ENCODE results near the gene CLSTN2.

Gene CLSTN2

GRCh38 chr3:140349938-140350337, 415.0 kb downstream of the CLSTN2 start:
- DNase-seq = no peak

DNA sequence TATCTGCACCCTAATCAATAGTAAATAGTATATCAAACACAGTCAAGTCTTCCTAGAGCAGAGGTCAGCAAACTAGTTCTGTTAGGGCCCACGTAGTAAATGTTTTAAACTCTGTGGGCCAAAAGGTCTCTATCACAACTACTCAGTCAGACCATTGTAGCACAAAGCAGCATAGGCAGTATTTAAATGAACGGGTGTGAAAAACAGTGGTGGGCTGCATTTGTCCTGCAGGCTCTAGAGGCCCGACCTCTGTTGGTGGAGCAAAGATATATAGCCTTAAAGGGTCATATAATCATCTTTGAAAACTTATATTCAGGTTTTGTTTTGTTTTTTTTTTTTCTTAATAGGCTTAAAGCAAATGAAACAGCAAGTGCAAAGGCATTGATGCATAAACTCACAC, 416.5 kb downstream of the CLSTN2 start:
- no peak for DNase-seq

GRCh38 chr3:140355481-140355880, 420.5 kb downstream of the CLSTN2 start:
- no peak for DNase-seq

- DNase-seq = no peak
Measured at GRCh38 chr3:140358686-140359085, 423.7 kb downstream of the CLSTN2 start.

GRCh38 chr3:140359233-140359995, 424.4 kb downstream of the CLSTN2 start:
- no peak for DNase-seq

GRCh38 chr3:140360332-140360731, 425.3 kb downstream of the CLSTN2 start:
- DNase-seq = no peak

DNA sequence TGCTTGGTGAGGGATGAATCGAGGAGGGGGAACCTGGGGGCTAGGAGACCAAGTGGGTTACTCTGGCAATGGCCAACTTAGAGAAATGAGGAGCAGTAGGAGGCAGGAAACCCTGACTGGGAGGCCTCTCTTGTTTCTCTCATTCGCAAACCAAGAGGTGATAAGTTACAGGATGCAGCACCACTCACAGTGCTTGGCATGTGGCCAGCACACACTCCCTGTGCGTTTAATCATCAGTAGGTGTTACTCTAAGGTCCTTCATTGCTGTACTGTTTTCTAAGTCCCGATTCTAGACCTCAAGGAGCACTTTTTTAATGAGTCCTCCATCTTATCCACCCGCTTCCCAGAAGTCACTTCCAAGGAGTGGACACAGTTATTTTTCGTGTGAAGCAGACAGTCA, 428.8 kb downstream of the CLSTN2 start:
- DNase-seq = no peak

GRCh38 chr3:140365872-140366697, 431.1 kb downstream of the CLSTN2 start:
- DNase-seq = no peak

DNA sequence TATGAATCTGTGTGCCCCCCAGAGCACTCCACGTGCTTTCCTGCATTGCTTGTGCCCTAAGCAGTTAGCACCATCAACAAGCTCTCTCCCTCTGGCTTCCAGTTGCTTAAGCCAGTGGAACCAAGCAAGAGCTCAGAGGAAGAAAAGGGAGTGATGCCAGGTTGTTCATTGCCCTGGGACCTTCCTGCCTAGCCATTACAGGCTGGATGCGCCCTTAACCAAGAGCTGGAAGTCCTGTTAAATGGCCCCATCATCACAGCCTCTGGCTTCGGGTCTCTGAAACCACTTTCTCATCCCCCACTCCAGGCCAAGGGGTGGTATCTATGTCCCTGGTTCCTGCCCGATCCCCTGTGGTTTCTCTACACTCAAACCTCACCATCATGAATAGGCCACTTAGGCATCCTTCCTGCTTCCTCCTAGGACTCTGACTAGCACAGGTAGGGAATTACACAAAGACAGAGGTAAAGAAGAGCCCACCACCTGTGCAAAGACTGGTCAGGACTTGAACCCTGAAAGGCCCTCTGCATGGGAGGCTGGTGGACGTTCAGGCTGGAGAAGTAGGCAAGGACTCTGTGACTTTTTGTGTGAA, 433.3 kb downstream of the CLSTN2 start:
- no peak for DNase-seq

- no peak for DNase-seq
Measured at GRCh38 chr3:140370686-140371085, 435.7 kb downstream of the CLSTN2 start.

- DNase-seq = no peak
Measured at GRCh38 chr3:140373234-140373633, 438.2 kb downstream of the CLSTN2 start.

DNA sequence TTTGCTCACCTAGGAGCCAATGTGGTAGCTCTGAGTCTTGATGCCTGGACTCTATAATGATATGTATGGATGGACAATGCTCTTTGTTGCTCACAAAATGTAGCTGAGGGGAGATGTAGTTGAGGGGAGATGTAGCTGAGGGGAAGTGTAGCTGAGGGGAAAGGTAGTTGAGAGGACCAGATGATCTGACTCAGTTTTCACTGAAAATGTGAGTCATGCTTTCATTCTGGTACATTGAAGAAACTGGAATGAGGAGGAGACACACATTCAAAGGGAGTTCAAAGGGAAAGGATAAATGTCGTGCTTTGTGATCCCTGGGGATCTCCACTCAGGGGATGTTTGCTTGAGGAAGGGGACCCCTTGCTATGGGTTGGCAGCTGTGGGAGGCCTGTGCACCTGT, 440.0 kb downstream of the CLSTN2 start:
- DNase-seq = no peak

DNA sequence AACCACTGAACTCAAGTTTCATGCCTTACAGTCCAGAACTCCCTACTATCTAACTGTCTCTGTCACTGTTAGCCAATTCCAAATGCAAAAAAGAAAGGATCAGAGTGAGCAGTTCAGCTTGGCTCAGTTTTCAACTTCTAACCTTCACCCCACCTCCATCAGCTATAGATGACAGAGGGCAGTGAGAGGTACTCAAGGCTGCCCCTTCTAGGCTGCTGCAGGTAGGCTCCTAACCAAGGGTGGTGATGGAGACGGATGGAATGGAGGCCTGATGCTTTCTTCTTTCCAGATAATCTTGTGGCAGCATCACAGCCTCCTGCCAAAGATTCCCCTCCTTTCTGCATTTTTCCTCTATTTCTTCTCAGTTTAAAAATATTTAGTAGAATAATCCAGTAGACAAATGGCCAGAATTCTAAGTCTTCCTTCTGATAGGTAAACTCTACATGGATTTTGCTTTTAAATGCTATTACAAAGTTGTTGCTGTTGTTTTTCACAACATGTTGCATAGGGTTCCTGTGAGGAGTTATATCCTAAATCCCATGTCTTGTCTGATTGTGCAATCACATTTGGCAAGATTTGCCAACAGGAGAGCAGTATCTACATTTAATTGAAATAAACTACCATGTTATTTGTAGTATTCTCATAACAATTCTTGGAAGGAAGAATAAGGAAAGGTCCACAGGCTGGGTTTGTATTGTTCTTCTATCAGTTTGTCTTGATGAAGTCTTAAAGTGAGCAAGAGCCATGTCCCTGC, 441.3 kb downstream of the CLSTN2 start:
- DNase-seq = no peak

DNA sequence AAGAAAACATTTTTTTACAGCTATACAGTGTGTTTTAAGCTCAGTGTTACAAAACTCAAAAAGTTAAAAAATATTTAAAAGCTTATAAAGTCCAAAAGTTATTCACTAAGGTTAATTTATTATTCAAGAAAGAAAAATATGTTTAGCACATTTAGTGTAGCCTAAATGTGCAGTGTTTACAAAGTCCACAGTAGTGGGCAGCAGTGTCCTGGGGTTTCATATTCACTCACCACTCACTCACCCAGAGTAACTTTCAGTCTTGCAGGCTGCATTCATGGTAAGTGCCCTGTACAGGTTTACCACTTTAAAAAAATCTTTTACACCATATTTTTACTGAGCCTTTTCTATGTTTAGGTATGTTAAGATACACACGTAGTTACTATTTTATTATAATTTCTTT, 442.7 kb downstream of the CLSTN2 start:
- no peak for DNase-seq

DNA sequence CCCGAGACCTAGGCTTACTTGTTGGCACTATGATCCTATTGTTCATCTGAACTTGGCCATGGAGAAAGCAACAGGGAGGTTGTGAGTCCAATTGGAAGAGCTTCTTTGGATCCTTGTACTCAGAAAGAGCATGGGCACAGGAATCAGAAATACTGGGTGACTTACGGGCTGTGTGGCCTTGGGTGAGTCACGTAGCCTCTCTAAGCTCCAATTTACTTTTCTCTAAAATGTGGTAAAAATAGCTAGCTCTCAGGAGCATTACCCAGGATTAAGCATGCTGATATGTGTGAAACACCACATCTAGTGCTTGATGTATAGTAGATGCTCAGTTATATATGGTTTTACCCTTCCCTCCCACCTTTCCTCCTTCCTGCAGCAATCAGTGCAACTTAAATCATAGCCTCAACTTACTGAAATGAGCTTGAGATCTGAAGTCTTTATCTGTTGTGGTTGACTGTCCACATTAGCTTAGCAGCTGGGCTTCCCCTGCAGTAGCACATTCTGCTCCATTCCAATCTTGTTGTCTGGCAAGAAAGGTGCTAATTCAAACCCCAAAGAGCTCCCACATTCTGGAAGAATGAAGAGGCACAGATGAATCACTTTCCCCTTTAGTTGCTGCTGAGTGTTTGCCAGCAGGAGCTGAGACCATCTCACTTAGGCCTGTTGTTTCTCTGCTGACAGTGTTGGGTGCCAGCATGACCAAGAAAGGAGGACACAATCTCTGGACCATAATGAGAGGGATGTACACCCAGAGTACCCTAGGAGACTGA, 443.8 kb downstream of the CLSTN2 start:
- no peak for DNase-seq

GRCh38 chr3:140384028-140384771, 449.2 kb downstream of the CLSTN2 start:
- no peak for DNase-seq

- no peak for DNase-seq
Measured at GRCh38 chr3:140384876-140385275, 449.9 kb downstream of the CLSTN2 start.

- DNase-seq = no peak
Measured at GRCh38 chr3:140386357-140387100, 451.5 kb downstream of the CLSTN2 start.

- DNase-seq = no peak
Measured at GRCh38 chr3:140387244-140387643, 452.3 kb downstream of the CLSTN2 start.

DNA sequence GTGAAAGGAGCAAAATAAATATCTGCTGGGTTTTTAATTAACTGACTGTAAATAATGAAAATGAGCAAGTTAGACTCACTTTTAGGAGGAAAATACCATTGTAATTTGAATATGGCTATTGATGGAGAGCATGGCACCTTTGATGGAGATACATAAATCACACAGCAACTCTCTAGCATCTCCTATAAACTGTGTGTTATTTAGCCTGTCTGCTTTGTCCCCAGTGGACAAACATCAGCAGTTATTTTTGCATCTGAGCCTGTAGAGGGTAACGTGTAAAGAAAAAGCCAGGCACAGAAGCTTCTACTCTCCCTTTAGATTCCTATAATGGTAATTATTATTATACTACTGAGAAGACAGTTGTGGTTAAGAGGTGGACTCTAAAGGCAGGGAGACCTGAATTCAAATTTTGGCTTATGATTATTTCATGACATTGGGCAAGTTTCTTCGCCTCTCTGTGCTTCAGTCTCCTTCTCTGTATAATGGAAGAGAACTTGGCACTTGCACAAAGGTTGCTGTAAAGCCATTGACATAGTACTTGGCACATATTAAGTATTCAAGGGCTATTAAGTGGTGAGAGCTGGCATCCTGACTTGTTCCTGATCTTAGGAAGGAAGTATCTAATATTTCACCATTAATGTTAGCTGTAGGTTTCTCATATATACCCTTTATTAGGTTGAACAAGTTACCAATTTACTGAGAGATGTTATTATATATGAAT, 453.4 kb downstream of the CLSTN2 start:
- no peak for DNase-seq
